D721Med (cell line): ENCODE measurements around the gene C2CD3.

Source experiments
- DNase-seq: peaks from one replicate; pipeline ENCODE4 v3.0.0; 2011; ENCODE audit warnings: low spot score; ENCODE audit not compliant: insufficient read length
- FAIRE-seq: peaks from 2 replicates; lab custom pipeline; 2011; peaks lifted over from hg19 to GRCh38; lab: Jason Lieb, UNC
- CTCF ChIP-seq: IDR thresholded peaks from 2 replicates; pipeline ENCODE4 v1.5.1; 2012; ENCODE audit warnings: mild to moderate bottlenecking, control low read depth; ENCODE audit not compliant: insufficient read depth; ENCODE audit errors: missing control alignments

The C2CD3 gene

DNA sequence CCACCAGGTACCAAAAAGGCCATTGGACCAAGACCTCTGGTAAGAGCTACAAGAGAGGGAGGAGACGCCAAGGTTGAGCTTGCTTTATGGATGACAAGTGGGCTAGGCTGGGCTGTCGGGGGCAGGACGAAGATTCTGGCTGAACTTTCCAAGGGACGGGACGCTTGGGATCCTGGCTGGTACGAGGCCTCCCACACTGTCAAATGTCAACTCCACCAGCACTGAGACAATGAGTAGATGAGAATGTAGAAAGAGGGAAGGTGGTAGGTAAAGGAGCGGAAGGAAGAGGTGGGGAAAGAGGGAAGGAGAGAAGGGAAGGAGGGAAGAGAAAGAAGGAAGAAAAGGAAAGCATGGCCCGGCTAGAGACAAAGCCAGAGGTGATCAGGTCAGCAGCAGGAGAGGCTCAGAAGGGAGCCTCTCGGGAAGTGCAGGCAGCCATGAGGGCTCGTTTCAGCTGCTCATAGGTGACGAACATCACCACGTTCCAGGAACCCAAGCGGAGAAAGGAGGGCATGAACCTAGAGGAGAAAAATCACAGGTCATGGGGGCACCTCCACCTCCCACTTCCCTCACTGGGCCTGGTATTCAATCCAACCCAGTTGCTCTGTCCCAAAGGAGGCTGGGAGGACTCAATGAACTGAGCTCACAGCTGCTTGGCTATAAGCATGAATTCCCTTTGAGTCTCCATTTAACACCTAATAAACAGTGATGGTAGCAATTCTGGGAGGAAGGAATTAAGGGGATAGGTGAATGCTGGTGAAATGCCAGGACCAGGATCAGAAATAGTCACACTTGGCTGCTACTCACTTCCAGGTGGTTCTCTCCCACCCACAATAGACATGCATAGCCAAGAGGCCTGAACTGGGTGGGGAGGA, 196.0 kb downstream of the C2CD3 start:
- no peak for FAIRE-seq
- TF ChIP-seq CTCF: no peak
- no peak for DNase-seq

GRCh38 chr11:73972620-73973449, 198.0 kb downstream of the C2CD3 start:
- no peak for TF ChIP-seq CTCF
- no peak for FAIRE-seq
- no peak for DNase-seq

DNA sequence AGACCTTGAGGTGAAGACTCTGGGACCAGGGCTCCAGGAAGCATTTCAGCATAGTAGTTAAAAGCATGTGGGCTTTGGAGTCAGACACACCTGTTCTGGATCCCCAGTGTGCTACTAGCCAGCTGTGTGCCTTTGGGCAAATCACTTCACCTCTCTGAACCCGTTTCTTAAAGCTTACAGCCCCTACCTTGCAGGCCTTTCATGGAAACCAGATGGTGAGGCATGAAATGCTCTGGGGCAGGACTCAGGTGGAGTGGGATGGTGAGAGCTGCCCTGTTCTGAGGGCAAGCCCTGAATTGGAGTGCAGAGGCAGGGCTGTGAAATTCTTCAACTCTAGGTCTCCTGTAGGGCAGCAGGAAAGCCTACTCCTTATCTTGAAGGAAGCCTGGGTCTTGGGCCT, 198.6 kb downstream of the C2CD3 start:
- DNase-seq (no peak), FAIRE-seq (no peak)
- no peak for TF ChIP-seq CTCF

DNA sequence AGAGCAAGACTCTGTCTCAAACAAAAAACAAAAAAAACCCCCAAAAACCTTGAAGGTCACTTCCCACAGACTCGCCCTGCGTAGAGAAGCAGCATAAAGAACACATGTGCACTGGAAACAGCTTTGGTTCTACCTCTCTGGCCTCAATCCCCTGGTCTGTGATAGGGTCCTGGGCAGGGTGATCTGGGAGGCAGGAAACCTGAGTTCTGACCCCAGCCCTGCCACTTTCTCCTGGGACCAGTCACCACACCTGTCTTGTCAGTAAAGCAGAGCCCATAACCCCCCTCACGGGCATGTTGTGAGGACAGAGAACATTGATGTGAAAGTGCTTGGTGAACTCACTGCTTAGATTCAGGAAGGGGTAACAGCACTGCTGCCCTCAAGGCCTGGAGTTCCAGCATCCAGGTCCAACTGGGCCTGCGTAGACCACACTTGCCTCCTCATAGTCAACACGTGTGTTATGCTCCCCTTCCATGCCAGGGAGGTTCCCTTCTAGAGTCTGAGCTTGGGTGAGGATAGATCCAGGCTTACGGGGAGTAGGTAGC, 199.6 kb downstream of the C2CD3 start:
- DNase-seq: no peak
- no peak for FAIRE-seq
- TF ChIP-seq CTCF: no peak

DNA sequence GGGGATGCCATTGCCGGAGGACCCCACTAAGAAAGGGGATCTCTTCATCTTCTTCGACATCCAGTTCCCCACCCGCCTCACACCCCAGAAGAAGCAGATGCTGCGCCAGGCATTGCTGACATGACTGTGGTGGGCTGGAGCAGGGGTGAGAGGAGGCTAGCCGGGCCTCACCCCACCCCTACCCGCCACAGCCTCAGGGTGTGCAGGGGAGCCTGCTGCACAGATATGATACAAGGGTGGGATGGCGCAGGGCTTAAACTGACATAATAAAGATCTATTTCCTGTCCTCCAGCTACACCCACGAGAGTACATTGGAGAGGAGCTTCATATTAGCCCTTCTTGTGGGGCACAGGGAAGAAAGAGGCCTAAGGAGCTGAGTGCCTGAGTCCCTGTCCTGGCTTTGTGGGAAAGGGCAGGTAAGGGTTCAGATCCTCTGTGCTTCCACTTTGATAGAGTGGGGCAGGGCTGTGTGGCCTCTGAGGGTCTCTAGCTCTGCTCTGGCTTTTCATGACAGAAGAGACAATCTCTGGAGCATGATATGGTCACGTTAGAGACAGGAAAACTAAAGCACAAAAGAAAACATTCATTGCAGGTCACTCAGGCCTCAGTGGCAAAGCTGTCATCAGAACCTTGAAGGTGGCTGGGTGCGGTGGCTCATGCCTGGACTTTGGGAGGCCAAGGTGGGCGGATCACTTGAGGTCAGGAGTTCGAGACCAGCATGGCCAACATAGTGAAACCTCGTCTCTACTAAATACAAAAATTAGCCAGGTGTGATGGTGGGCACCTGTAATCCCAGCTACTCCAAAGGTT, 200.6 kb downstream of the C2CD3 start:
- TF ChIP-seq CTCF: no peak
- FAIRE-seq: no peak
- no peak for DNase-seq

DNA sequence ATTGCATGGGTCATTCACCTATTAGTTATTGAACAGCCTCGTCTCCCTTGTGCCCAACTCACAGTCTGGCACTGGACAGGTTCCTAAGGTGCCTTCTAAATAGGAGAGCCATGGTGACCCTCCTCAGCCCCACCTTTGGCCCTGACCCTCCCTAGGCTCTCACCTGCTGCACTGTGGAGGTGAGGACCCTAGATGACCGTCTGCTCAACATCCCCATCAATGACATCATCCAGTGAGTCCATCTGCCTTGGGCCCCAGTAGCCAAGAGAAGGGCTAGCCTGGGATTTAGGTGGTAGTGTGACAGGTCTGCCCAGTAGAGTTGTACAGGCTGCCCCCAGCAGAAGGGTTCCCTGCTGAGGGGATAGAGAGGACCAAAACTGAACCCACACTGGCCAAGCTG, 201.7 kb downstream of the C2CD3 start:
- no peak for TF ChIP-seq CTCF
- FAIRE-seq (no peak), DNase-seq (no peak)
